Activated naive CD8-positive, alpha-beta T cell treated with anti-CD3 and anti-CD28 coated beads for 36 hours (primary cell): Measurements from ENCODE around the gene NPIPB13. TPM values are rescaled to one million over a fixed set of nuclear protein-coding genes. Genes with fewer than 3 reads are reported as not detected.
"Not testable (repeated sequence)": the region's sequence is repeated elsewhere in the genome, so short reads cannot be mapped to it uniquely, and the experiment has no call there.

Experiments
- DNase-seq: peaks from one replicate; pipeline ENCODE4 v3.0.0; 2021
- H3K27ac Mint-ChIP-seq: one replicate; pipeline ENCODE4 v1.8.0; 2022; ENCODE audit warnings: mild to moderate bottlenecking, moderate library complexity, mixed read lengths
- H3K27me3 Mint-ChIP-seq: one replicate; pipeline ENCODE4 v1.8.0; 2022; ENCODE audit warnings: mild to moderate bottlenecking, mixed read lengths
- H3K36me3 Mint-ChIP-seq: one replicate; pipeline ENCODE4 v1.8.0; 2021; ENCODE audit warnings: mild to moderate bottlenecking, mixed read lengths
- H3K4me1 Mint-ChIP-seq: one replicate; pipeline ENCODE4 v1.8.0; 2021; ENCODE audit warnings: mixed read lengths
- H3K4me3 Mint-ChIP-seq: one replicate; pipeline ENCODE4 v1.8.0; 2022; ENCODE audit warnings: mild to moderate bottlenecking, moderate library complexity, mixed read lengths
- H3K9me3 Mint-ChIP-seq: one replicate; pipeline ENCODE4 v1.8.0; 2022; ENCODE audit warnings: mixed read lengths
- total RNA-seq, 2 experiments: library from RNA; stranded (reverse); gene quantifications; one replicate each; pipeline ENCODE4 v1.2.3, GENCODE V29; 2021

Gene NPIPB13
- 1 to 10 TPM; 6.8 to 8.1 TPM for total RNA-seq

DNA sequence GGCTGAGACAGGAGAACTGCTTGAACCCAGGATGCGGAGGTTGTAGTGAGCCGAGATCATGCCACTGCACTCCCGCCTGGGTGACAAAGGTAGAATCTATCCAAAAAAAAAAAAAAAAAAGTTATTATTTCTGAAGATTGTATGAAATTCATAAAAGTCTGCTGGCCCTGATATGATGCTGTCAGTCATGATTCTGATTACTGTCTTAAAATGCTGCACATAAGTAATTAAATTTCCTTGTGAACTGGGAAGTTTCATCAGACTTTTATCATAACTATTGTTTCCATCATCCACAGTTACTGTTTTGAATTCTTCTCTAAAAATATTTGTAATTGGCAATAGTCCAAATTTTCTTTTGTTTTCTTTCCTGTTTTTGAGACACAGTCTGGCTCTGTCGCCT, at the start of gene NPIPB13:
Gene NPIPB13 (minus strand): TSS at position 101 of the 400 bp plus-strand sequence. CDS start 2,906 bp downstream, outside the sequence.
- not testable (repeated sequence) for H3K27me3 Mint-ChIP-seq, H3K4me1 Mint-ChIP-seq, H3K9me3 Mint-ChIP-seq, H3K27ac Mint-ChIP-seq, H3K36me3 Mint-ChIP-seq, DNase-seq, H3K4me3 Mint-ChIP-seq

DNA sequence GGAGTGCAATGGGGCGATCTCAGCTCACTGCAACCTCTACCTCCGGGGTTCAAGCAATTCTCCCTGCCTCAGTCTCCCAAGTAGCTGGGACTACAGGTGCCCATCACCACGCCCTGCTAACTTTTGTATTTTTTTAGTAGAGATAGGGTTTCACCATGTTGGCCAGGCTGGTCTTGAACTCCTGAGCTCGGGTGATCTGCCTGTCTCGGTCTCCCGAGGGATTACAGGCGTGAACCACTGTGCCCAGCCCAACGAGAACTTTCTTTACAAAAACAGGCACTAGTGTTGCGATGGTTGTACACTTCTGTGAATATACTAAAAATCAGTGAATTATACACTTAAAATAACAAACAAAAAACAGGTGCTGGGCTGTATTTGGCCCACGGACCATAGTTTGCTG, 34.1 kb upstream of the NPIPB13 start:
- not testable (repeated sequence) for H3K27me3 Mint-ChIP-seq, H3K36me3 Mint-ChIP-seq, H3K9me3 Mint-ChIP-seq, DNase-seq, H3K4me1 Mint-ChIP-seq, H3K27ac Mint-ChIP-seq, H3K4me3 Mint-ChIP-seq

DNA sequence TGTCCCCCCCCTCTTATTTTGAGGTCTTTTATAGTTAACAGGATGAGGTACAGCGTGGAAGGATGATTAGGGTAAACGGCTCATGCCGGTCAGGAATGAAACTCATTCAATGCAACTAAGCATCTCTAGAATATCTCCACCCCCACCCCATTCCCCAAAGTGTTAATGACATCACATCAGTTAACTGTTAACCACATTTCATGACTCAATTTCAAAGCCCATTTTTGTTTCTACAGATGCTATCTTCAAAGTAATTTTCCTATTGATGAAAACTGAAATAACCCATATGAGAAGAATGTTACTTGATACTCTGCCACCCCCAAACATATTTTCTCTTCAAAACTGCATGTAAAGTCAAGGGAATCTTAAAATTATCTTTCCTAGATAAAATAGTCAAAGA, 30.2 kb upstream of the NPIPB13 start:
- not testable (repeated sequence) for H3K27ac Mint-ChIP-seq, H3K27me3 Mint-ChIP-seq, H3K4me1 Mint-ChIP-seq, H3K9me3 Mint-ChIP-seq, DNase-seq, H3K36me3 Mint-ChIP-seq, H3K4me3 Mint-ChIP-seq

DNA sequence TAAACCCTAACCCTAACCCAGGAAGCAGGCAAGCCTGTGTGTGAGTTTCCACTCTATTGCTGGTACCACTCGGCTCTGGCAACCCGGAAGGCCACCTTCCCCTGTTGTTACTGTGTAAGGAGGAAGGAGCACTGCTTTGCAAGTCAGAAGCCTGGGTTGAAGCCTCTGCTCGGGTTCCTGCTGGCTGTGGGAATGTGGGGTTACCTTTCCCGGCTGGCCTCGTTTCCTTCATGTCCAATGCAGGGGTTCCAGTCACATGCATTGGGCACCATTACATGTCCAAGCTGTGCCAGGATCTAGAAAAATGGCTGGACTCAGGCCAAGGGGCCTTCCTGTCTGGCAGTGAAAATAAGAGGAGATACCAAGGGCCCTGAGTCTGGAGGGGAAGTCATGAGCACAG, 31.2 kb downstream of the NPIPB13 start:
- H3K9me3 Mint-ChIP-seq, DNase-seq, H3K4me1 Mint-ChIP-seq, H3K27ac Mint-ChIP-seq, H3K4me3 Mint-ChIP-seq, H3K36me3 Mint-ChIP-seq, H3K27me3 Mint-ChIP-seq: not testable (repeated sequence)

DNA sequence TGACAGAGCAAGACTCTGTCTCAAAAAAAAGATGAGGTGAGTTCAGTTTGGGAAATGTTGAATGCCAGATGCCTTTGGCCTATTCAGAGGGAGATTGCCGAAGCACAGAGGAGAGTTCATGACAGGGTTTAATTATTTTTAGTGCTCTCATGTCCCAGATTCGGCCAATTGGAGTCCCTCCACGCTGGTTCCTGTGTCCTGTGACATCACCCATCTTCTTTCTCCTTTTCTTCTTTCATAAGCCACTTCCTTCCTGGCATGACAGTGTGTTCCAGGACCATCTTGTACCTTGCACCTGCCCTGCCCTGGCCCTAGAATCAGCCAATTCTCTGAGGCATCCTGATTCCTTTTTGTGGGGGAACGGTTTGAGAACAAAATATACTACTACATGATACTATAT, 36.9 kb downstream of the NPIPB13 start:
- H3K4me1 Mint-ChIP-seq, H3K27me3 Mint-ChIP-seq, DNase-seq, H3K36me3 Mint-ChIP-seq, H3K4me3 Mint-ChIP-seq, H3K9me3 Mint-ChIP-seq, H3K27ac Mint-ChIP-seq: not testable (repeated sequence)

DNA sequence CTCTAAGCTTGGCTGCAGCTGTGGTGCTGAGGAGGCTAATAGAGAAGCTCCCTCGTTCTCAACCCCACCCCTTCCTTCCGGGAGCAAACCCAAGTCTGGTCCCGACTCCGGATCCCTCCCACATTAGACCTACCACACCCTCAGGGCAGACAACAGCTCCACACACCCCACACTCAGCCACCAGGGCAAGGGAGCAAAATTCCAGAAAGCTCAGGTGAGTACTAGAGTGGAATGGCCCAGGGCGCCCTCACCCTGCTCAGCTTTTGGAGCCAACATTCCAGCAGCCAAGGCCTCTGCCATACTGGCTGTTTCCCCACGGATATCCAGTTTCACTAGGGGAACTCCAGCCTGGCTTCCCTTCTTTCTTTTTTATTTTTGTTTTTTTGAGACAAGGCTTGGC, 39.2 kb downstream of the NPIPB13 start:
- H3K27me3 Mint-ChIP-seq, DNase-seq, H3K4me3 Mint-ChIP-seq, H3K4me1 Mint-ChIP-seq, H3K36me3 Mint-ChIP-seq, H3K27ac Mint-ChIP-seq, H3K9me3 Mint-ChIP-seq: not testable (repeated sequence)

DNA sequence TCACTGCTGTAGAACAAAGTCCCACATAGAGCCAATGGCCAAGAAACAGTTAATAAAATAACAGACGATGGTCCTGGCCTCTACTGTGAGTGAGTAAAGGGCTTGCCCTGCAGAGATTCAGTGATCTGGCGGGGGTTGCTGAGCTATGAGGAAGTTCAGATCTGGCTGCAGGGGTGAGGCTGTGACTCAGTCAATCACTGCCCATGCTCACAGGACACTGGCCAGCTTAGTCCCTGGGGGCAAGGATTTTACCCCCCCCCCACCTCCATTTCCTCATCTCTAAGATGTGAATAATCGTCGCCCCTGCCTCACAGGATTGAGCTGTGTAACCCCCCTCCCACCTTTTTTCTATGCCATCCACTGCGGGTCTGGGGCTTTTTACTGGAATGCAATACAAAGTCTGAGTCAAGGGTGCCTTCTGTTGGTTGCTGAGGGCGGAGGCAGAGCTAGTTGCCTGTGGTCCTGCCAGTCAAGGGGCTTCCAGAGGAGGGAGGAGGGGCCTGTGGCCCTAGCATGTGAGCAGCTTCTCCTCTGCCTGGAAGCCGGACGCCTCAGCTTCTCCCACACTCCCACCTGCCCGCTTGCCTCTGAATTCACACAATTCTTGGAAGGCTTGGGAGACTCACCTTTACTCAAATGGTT, 41.1 kb downstream of the NPIPB13 start:
- not testable (repeated sequence) for H3K9me3 Mint-ChIP-seq, DNase-seq, H3K36me3 Mint-ChIP-seq, H3K27ac Mint-ChIP-seq, H3K4me1 Mint-ChIP-seq, H3K4me3 Mint-ChIP-seq, H3K27me3 Mint-ChIP-seq

DNA sequence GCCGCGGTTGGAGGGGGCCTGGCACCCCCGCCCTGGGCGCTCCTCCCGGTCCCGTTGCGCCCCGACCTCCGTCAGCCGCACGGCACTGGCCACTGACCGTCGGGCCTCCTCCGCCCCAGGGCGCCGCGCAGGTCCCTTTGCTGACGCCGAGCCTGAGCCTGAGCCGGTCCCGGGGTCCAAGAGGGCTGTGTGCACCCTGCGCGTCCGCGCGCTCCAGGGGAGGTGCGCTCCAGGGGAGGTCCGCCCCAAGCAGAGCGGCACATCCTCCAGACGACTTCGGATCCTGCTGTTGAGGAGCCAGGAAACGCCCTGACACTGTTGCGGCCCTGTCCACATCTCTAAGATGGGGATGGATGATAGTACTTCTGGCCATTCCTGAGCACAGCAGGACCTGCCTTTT, 42.0 kb downstream of the NPIPB13 start:
- H3K4me3 Mint-ChIP-seq, H3K27me3 Mint-ChIP-seq, DNase-seq, H3K27ac Mint-ChIP-seq, H3K9me3 Mint-ChIP-seq, H3K4me1 Mint-ChIP-seq, H3K36me3 Mint-ChIP-seq: not testable (repeated sequence)

DNA sequence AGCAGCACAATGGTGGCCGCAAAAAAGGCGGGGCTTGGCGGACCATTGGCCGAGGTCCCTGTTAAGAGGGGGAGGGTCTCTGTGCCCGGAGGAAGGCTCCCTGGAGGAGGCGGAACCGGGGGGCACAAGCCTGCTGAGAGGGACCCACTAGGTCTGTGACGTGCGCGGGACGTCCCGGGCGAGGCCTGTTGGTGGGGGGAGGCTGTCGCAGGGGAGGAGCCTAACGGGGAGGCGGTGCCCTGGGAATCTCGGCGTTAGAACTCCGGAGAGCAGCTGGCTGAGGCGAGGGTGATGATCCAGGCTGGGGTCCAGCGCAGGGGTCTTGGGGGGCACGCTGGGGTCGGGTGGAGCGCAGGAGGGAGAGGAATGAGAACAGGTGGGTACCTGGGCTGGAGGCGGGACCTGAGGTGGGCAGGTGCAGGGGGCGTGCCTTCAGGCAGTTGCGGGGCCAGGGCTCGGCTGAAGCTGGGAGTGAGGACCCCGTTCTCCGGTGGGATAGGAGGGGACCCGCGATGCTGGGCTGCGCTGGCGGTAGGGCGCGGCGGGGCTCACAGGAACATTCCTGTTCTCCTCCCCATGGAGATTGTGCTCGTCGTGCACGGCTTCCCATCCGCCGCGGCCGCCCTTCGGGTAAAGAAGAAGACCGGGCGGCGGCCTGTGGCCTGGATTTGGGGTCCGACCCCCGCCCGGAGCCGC, 42.6 kb downstream of the NPIPB13 start:
- H3K27me3 Mint-ChIP-seq, H3K4me3 Mint-ChIP-seq, H3K36me3 Mint-ChIP-seq, H3K27ac Mint-ChIP-seq, DNase-seq, H3K9me3 Mint-ChIP-seq, H3K4me1 Mint-ChIP-seq: not testable (repeated sequence)

DNA sequence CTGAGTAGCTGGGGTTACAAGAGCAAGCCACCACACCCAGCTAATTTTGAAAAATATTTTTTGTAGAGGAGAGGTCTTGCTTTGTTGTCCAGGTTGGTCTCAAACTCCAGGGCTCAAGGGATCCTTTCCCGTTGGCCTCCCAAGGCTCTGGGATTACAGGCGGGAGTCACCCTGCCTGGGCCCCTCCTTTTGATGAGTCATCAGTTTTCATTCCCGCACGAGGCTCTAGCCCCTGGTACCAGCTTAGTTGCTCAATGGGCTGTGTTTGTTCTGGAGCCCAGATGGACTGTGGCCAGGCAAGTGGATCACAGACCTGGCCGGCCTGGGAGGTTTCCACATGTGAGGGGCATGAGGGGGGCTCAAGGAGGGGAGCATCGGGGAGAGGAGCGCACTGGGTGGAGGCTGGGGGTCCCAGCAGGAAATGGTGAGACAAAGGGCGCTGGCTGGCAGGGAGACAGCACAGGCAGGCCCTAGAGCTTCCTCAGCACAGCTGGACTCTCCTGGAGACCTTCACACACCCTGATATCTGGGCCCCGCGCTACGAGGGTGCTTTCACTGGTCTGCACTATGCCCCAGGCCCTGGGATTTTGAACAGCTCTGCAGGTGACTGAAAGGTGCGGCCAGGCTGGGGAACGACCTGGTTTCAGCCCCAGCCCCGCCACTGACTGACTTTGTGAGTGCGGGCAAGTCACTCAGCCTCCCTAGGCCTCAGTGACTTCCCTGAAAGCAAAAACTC, 48.5 kb downstream of the NPIPB13 start:
- not testable (repeated sequence) for DNase-seq, H3K9me3 Mint-ChIP-seq, H3K4me1 Mint-ChIP-seq, H3K4me3 Mint-ChIP-seq, H3K27ac Mint-ChIP-seq, H3K36me3 Mint-ChIP-seq, H3K27me3 Mint-ChIP-seq

DNA sequence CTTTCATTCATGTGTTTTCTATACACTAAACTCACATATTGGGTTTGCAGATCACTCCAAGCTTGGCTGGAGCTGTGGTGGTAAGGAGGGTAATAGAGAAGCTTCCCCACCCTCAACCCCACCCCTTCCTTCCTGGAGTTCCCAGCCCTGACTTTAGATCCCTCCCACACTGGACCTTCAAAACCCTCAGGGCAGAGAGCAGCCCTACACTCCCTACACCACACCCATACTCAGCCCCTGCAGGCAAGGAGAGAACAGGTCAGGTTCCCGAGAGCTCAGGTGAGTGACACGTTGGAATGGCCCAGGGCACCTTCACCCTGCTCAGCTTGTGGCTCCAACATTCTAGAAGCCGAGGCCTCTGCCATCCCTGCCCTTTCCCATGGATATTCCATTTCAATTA, 49.2 kb downstream of the NPIPB13 start, which contains the start of gene SULT1A3:
Gene SULT1A3 (plus strand): TSS at position 207 of the 400 bp plus-strand sequence. CDS start 1,474 bp downstream, outside the sequence.
- DNase-seq, H3K4me1 Mint-ChIP-seq, H3K27me3 Mint-ChIP-seq, H3K9me3 Mint-ChIP-seq, H3K36me3 Mint-ChIP-seq, H3K27ac Mint-ChIP-seq, H3K4me3 Mint-ChIP-seq: not testable (repeated sequence)

Other genes with a start within 250 kb of the NPIPB13 start
- gene DOC2A, start 237.5 kb downstream of the NPIPB13 start, total RNA-seq: 1 to 10 TPM in 1 of 2 experiments, under 1 TPM in 1; 0.89 to 1.4 TPM
- not detected for gene C16orf92, start 225.3 kb downstream of the NPIPB13 start, total RNA-seq
- gene TLCD3B, start 217.2 kb downstream of the NPIPB13 start, total RNA-seq: 1 to 10 TPM; 1.2 to 2.0 TPM
- gene ALDOA, start 182.7 kb downstream of the NPIPB13 start, total RNA-seq: 1,000 to 10,000 TPM; 2,800 to 2,893 TPM
- 100 to 1,000 TPM; 125 to 127 TPM for gene PPP4C, start 172.5 kb downstream of the NPIPB13 start, total RNA-seq
- 1 to 10 TPM in 1 of 2 experiments, under 1 TPM in 1; 0.74 to 1.1 TPM for gene TBX6, start 156.6 kb downstream of the NPIPB13 start, total RNA-seq
- gene YPEL3, start 152.3 kb downstream of the NPIPB13 start, total RNA-seq: 10 to 100 TPM; 11.8 to 12.1 TPM
- gene GDPD3, start 134.9 kb downstream of the NPIPB13 start, total RNA-seq: 1 to 10 TPM; 1.7 to 4.3 TPM
- gene MAPK3, start 125.3 kb downstream of the NPIPB13 start, total RNA-seq: 10 to 100 TPM; 38.9 to 41.6 TPM
- 100 to 1,000 TPM; 972 to 977 TPM for gene CORO1A, start 64.9 kb downstream of the NPIPB13 start, total RNA-seq
- 100 to 1,000 TPM; 252 to 257 TPM for gene BOLA2B, start 54.8 kb downstream of the NPIPB13 start, total RNA-seq
- gene SLX1A, start 54.6 kb downstream of the NPIPB13 start, total RNA-seq: 10 to 100 TPM; 64.2 to 65.7 TPM
- 10 to 100 TPM in 1 of 2 experiments, 1 to 10 TPM in 1; 9.6 to 12.3 TPM for gene SULT1A3, start 49.2 kb downstream of the NPIPB13 start, total RNA-seq
- 10 to 100 TPM; 60.7 to 66.8 TPM for gene CD2BP2, start 106.8 kb upstream of the NPIPB13 start, total RNA-seq
- 10 to 100 TPM; 43.2 to 45.7 TPM for gene TBC1D10B, start 122.0 kb upstream of the NPIPB13 start, total RNA-seq
- 1 to 10 TPM; 1.2 to 1.5 TPM for gene MYL11, start 126.3 kb upstream of the NPIPB13 start, total RNA-seq
- 100 to 1,000 TPM; 162 to 163 TPM for gene SEPTIN1, start 134.1 kb upstream of the NPIPB13 start, total RNA-seq
- 10 to 100 TPM in 1 of 2 experiments, 1 to 10 TPM in 1; 9.5 to 10.2 TPM for gene ZNF48, start 146.9 kb upstream of the NPIPB13 start, total RNA-seq
- gene ZNF771, start 159.1 kb upstream of the NPIPB13 start, total RNA-seq: 1 to 10 TPM; 4.2 to 5.2 TPM
- gene DCTPP1, start 181.6 kb upstream of the NPIPB13 start, total RNA-seq: 100 to 1,000 TPM; 181 to 183 TPM
- 10 to 100 TPM; 80.1 to 80.6 TPM for gene SEPHS2, start 197.4 kb upstream of the NPIPB13 start, total RNA-seq
- 100 to 1,000 TPM; 233 to 235 TPM for gene ITGAL, start 224.3 kb upstream of the NPIPB13 start, total RNA-seq